Measurements from ENCODE around the gene RDH13.

DNA sequence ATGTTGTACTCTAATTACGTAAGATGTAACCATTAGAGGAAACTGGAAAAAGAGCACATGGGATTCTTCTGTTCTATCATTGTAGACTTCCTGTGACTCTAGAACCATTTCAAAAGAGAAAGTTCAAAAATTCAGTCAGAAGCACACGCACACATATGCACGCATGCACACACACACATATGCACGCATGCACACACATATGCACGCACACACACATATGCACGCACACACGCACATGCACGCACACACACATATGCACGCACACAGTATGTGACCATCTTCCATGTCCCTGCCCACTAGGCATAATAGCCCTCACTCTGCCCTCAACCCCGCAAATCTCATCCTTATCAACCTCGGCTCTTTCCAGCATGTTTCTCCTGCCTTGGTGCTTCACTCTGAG is 38.8 kb downstream of the RDH13 start:
- no peak for TF ChIP-seq ATF3 (IDR thresholded peaks at IDR 0.05)
- TF ChIP-seq CTCF (IDR thresholded peaks at IDR 0.05; ENCODE audit: low read depth, low read length, missing input control): no peak
- no peak for TF ChIP-seq RAD21 (IDR thresholded peaks at IDR 0.05)
- TF ChIP-seq, protein P1, sequence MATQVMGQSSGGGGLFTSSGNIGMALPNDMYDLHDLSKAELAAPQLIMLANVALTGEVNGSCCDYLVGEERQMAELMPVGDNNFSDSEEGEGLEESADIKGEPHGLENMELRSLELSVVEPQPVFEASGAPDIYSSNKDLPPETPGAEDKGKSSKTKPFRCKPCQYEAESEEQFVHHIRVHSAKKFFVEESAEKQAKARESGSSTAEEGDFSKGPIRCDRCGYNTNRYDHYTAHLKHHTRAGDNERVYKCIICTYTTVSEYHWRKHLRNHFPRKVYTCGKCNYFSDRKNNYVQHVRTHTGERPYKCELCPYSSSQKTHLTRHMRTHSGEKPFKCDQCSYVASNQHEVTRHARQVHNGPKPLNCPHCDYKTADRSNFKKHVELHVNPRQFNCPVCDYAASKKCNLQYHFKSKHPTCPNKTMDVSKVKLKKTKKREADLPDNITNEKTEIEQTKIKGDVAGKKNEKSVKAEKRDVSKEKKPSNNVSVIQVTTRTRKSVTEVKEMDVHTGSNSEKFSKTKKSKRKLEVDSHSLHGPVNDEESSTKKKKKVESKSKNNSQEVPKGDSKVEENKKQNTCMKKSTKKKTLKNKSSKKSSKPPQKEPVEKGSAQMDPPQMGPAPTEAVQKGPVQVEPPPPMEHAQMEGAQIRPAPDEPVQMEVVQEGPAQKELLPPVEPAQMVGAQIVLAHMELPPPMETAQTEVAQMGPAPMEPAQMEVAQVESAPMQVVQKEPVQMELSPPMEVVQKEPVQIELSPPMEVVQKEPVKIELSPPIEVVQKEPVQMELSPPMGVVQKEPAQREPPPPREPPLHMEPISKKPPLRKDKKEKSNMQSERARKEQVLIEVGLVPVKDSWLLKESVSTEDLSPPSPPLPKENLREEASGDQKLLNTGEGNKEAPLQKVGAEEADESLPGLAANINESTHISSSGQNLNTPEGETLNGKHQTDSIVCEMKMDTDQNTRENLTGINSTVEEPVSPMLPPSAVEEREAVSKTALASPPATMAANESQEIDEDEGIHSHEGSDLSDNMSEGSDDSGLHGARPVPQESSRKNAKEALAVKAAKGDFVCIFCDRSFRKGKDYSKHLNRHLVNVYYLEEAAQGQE (IDR thresholded peaks at IDR 0.05): no peak
- TF ChIP-seq TAF1 (conservative IDR thresholded peaks at IDR 0.05): no peak
- TF ChIP-seq SP1 (IDR thresholded peaks at IDR 0.05): no peak
- no peak for TF ChIP-seq GABPA (IDR thresholded peaks at IDR 0.05 in 1 of 2, conservative IDR thresholded peaks at IDR 0.05 in 1 of 2)
- no peak for TF ChIP-seq JUND (IDR thresholded peaks at IDR 0.05)
- no peak for TF ChIP-seq MAX (IDR thresholded peaks at IDR 0.05)
- TF ChIP-seq FOXA1 (IDR thresholded peaks at IDR 0.05): no peak
- no peak for TF ChIP-seq EGR1 (IDR thresholded peaks at IDR 0.05; ENCODE audit: low read depth in 2 of 2)
- TF ChIP-seq HNF4A (conservative IDR thresholded peaks at IDR 0.05): no peak
- no peak for TF ChIP-seq FOXA2 (IDR thresholded peaks at IDR 0.05)
- no peak for TF ChIP-seq HNF4G (IDR thresholded peaks at IDR 0.05)
